HCEC 1CT (cell line): Measurements from ENCODE around the gene OGFOD2.

Experiments used
- DNase-seq: peaks from one replicate; pipeline ENCODE4 v3.0.0-alpha.2; 2017

The OGFOD2 gene

DNA sequence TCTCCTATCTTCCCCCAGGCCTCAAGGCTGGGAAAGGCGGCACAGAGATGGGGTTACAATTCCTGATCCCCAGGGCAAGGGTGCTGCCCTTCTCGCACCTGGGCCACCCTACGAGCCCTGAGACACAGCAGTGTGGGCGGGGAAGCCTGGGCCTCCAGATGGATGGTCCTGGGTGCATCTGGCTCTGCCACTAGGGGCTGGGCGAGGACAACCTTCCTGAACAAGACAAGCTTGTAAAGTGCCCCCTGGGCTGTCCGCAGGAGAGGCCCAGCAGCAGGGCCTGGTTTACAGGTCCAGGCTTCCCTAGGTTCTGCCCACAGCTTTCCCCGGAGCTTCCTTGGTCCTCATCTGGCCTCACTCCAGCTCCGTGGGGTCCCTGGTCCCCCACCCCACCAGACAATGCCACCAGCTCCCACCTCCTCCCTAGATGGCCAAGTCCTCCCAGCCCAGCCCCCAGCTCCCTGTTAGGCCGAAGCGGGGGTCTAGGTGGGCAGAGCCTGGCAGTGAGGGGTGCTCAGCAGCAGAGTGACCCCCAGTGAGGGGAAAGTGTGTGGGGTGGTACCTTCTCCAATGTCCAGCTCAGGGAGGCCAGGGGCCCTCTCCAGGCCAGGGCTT is 14.3 kb downstream of the OGFOD2 start:
- DNase-seq = no peak

DNA sequence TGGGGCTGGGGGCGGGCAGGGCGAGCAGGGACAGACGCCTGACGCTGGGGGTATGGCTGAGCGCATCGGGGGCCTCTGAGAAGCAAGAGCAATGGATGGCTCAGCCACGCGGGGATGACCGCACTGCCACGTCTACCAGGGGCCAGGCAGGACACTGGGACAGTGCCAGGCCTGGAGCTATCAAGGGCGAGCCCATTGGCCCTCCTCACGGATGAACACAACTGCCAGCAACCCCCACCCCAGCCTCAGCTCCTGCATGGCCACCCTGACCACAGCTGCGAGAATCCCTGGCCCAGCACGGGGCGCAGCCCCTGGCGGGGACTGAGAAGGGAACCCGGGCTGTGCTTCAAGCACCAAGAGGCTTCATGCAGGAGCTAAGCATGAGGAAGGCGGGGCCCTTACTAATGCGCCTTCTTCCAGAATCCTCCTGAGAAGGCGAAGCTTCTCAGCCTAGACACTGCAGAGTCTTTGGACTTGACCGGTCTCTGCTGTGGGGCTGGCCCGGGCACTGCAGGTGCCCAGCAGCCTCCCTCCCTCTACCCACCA is 14.9 kb downstream of the OGFOD2 start:
- no peak for DNase-seq

DNA sequence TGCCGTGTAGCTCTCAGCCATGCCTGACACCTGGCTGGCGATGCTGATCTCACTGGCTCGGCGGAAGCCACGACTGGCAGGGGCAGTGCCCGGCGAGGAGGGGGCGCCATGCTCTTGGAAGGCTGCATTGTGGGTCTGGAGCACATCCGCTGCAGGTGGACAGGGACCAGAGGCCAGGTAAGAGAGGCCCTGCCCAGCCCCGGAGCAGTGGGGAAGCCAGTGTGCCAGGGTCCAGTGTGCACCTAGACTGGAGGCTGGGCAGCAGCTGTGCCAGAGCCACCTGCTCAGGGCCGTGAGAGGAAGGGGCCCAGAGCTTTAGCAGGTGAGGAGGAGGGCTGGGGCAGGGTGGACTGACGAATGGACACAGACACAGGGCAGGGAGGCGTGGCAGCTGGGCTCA is 15.5 kb downstream of the OGFOD2 start:
- no peak for DNase-seq

DNA sequence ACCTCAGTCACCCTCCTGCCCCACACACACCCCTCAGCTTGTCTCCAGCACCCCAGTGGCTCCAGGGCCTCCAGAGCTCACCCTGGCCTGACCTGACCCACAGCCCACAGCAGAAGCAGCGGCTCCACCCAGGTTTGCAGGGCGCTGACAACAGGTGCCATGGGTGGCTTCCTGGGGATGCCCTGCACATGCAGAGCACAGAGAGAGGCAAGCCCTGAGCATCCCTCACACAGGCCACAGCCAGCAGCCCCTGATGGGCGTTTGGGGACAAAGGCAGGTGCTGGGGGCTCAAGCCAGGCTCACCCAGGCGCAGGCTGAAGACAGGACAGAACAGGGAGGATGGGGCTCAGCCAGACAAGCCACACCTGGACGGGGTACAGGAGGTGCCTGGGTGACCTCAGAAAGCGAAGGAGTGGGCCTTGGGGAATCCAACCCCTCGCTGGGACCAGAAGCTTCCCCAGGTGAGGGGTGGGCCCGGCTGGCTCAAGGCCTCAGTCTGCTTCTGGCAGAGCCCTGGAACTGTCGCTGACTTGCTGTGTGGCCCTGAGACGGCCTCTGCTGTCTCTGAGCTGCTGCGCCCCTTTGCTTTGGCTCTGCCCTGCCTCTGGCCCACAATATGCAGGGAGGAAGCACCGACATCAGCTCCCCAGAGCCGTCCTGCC is 16.0 kb downstream of the OGFOD2 start:
- DNase-seq = no peak

DNA sequence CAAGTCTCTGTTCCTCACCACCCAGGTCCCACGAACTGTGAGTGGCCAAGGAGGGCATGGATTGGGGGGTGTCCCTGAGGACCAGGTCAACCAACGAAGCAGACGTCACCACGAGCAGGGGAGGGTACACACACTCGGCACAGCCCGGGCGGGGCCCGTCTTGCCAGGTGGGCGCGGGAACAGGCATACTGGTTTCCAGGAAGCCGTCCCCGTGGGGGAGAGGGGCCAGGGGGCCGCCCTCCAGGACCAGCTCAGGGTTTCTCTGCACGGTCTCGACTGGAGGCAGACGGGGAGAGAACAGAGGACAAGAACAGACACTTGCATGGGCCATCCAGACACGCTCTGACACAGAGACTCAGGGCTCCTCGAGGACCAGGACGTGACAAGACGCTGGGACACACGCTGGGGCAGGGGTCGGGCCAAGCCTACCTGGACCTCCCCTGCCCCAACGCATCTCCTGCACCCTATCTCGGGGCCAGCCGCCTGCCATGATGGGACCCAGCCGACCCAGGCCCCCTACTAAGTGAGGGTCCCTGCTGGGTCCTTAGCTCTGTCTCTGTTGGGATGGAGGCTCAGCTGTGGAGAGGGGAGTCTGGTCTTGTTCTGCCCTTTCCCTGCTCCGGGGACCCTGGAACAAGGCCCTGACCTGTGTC is 16.7 kb downstream of the OGFOD2 start:
- no peak for DNase-seq

DNA sequence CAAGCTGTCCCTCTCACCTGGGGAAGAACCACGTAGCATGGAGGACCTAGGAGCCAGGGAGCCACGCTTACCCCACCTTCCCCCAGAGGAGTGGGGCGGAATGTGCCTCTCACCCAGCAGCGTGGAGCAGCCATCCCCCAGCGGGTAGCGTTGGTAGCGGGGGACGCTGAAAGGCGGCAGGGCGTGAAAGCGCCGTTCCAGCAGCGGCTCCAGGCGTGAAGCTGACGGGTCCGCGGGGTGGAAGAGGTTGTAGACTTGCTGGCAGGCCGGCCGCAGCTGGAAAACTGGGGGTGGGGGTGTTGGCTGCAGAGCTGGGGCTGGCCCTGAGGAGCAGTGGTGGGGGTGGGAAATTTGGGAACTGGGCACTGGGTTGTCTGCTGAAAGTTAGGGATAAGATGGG is 17.3 kb downstream of the OGFOD2 start:
- no peak for DNase-seq

DNA sequence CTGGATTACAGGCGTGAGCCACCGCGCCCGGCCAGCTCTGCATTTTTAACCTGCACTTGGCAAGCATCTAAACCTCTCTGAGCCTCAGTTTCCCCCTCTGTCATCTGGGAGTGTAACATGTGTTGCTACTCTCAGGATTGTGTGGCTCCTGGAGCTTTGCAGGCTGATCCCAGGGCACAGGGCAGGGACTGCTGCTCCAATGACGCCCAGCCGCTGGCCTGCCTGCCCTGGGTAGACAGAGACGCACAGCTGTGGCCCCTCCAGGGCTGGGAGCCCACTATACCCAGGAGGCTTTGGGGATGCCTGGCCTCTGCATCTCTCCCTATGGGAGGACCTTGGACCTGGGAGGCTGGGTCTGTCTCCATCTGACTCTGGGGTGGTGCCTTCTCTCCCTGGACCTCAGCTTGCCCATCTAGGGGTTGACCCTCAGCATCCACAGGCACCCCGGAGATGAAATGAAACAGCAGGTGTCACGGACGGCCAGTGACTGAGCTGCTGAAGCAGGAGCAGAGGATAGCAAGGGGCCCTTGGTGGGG is 19.2 kb downstream of the OGFOD2 start:
- no peak for DNase-seq

DNA sequence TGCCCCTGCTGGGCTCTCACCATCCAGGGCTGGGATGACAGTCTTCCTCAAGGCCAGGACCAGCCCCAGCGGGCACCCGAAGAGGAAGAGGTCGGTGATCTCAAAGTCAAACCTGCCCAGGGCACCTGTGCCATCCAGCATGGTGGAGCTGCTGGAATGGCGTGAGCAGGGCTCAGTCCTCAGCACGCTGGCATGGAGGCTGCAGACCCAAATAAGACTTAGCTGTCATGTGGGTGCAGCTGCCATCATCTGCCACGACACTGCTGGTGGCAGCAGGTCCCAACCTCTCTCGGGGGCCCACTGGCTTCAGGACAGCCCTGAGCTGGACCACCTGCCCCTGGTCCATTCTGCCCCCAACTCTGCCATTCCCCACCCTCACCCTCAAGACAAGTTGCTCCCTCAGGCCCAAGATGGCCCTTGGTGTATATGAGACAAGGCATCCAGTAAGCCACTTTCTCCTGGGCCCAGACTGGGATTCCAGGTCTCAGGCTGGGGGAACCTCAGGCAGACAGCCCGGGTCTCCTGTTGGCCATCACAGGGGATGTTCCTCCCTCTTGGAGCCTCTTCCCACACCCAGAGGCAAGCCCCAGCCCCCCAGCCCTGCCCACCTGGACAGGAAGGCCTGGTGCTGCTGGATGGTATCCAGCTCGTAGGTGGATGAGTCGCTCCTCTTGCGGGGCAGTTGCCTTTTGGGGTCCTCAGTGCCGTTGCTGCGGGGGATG is 19.9 kb downstream of the OGFOD2 start:
- DNase-seq = no peak

DNA sequence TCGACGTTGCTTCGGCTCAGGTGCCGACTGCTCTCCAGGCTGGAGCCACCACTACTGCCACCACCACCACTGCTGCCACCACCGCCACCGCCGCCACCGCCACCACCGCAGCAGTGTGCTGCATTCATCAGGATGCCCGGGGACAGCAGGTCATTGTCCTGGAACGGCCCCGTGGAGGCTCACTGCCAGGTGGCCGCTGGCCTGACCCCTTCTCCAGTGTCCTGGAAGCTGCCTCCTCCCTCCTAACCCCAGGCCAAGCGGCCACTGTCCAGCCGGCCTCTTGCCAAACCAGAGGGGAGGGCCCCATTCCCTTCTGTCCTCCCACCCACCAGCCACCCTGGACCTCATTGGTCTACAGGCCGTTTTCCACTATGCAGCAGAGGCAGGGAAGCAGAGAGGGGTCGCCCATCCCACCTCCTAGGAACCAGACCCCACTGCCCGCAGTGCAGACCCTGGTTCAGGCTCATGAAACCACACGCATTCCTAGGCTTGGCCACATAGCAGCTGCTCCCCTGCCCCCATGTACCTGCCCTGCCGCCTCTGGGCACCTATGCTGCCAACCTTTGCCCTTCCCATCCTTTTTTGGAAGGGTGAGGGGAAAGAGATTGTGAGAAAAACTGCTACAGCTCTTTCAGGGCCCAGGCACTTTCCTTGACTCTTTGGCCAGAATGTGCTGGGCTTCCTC is 20.6 kb downstream of the OGFOD2 start:
- no peak for DNase-seq

DNA sequence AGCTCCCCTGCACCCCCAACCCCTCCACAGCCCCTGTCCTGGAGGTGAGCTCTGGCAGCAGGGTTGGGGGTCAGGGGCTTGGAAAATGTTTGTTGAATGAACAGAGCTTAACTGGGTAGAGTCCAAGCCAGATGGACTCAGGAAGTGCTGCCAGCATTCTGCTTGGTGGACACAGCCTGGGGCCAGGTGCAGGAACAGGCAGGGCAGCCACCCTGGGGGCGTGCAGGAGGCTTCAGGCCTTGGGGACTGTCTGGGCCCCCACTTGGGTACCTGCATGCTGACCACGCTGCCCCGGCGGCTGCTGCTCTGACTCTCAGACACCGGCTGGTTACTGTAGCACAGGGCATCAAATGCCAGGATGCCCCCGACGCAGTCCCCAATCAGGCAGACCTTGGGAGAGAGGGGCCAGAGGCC is 21.2 kb downstream of the OGFOD2 start:
- no peak for DNase-seq

DNA sequence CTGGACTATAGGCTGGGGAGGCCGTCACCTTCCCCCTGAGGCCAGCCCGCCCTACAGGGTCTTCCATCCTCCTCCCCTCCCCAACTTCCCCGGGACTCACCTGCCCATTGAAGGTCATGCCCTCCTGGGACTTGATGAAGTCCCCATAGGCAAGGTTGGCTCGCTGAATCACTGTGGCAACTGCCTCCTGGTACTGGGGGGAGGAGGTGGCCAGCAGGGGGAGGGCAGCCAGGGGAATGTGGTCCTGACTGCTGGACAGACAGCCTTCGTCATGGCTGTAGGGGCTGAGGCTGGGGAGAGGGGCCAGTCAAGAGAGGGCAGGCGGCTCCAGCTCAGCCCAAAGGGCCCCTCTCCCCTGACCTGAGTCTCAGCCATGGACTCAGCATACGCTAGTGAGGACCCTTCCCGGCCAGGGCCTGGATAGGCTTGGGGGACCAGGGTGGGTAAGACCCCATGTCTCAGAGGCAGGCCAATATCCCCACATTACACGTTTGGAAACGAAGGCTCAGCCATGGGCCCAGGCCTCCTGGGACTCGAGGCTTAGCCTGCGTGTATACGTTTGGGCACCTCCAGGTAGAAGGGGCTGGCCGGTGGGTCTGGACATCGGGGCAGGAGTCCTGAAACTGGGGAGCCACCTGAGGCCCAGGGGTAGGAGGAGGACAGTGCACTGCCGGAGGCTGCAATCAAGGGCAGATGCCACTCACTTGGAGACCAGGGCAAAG is 21.7 kb downstream of the OGFOD2 start:
- no peak for DNase-seq

DNA sequence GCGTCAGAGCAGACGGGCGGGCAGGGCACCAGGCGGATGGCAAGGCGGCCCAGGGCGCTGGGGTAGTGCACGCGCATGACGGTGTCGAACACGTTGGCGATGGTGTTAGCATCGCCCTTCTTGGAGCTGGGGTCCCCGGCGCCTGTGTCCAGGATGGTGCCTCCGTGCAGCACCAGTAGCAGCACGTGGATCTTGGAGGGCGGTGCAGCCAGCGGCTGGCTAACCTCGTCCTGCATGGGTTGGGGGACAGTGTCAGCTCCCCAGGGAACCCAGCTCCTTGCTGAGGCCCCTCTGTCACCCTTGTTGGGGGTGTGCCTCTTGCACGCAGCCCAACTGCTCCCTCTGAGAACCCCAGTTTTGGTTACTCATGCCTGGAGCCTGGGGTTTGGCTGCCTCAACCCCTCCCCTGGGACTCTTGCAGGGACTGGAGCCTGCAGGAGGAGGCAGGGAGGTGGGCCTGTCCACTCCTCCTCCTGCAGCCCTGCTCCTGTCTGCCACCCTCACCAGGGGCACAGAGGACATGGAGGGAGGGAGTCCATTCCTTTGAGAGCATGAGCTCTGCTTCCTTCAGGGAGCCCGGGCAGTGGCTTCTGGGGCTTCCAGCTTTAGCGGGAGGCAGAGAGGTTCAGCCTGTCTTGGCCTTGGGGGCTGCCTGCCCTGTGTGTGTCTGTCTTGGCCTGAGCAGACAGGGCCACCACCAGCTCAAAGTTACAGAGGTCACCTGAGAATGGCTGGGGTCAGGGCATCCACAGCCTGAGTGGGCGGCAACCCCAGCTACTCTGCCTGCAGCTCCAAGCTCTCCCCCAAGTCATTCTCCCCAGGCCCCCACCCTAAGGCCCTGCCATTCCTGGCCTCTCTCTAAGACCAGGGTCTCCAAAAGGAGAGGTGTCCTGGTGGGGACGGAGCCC is 22.6 kb downstream of the OGFOD2 start:
- no peak for DNase-seq

DNA sequence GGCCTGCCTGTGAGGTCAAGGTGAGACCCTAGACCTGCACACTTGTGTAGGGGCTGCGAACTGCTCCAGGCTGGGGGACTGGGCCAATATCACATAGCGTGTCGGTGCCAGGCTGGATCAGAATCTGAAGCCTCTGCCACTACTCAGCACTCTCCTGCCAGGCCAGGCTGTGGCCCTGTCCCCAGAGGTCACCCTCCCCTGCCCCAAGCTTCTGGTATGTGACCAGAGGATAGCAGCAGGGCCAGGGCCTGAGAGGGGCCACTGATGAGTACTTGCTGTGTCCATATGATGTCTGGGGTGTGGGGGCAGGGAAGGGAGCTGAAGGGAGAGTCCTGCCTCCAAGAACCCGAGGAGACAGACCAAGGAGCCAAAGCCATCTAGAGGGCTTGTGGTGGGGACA is 23.3 kb downstream of the OGFOD2 start:
- no peak for DNase-seq

DNA sequence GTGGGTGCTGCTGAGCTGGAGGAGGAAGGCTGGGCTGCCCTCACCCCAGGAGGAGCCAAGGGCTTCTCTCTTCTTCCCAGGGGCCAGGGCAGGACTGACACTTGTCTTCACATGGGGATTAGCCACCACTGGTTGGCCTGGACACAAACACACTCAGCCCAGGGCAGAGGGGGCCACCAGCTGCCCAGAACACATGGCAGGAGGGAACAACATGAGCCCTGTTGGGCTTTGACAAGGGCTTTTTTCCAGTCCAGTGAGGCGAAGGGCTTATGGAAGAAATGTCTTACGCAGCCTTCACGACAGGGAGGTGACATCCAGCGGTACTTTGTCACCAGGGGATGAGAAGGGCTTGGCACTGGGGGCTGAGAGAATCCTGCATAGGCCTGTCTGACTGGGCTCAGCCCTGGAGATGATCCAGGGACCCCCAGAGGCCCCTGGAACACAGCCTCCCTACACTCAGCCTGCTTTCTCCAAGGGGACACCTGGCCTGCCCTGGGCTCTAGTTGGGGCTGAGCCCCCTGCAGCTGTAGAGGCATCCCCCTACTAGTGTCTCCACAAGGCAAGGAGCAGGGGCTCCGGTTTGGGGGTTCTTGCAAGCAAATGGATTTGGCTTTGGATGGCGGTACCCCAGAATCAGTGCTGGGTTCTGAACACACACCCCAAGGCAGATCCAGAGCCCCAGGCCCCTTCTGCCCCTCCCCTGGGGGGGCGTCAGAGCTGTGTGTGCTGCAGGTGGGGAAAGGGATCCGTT is 24.3 kb downstream of the OGFOD2 start:
- no peak for DNase-seq

DNA sequence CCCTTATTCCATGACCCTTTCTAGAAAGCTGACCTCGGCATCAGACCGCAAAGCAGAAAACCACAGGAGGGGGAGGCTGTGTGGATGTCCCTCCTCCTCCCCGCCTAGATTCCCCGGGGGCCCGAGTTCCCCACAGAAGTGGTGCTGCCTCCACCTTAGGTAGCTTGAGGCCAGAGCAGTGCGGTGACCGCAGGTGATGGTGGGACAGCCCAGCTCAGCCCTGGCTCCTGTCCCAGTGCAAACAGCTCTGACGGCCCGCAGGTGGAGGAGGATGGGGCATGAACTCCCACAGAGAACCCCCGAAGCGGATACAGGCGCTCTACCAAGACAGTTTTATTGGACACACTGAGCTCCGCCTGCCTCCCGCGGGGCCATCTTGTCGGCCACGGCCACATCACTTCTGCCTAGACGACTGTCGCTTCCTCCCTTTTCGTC is 25.0 kb downstream of the OGFOD2 start:
- DNase-seq = no peak

DNA sequence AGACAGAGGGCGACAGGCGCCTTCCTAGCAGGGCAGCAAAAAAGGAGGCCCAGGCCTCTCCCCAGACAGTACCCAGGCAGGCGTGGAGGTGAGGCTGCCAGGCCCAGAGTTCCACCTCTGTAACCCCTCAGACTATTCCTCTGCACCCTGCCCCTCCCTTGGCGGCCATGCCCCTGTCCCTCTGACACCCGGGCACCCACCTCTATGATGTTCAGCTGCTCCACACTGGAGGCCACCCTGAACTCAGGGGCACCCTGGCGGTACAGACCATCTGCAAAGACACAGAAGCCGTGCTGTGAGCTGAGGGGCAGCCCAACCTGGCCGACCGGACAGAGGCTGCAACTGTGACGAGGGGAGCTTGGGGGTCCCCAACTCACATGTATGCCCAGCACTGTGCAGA is 25.5 kb downstream of the OGFOD2 start:
- no peak for DNase-seq

DNA sequence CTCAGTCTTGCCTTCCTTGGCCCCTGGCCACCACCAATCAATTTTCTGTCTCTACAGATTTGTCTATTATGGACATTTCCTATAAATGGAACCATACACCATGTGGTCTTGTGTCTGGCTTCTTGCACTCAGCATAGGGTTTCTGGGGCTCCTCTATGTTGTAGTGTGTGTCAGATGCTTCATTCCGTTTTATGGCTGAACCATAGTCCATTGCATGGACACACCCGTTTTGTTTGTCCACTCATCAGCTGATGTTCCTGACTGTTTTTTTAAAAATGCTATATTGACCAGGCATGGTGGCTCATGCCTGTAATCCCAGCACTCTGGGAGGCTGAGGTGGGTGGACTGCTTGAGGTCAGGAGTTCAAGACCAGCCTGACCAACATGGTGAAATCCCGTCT is 26.4 kb downstream of the OGFOD2 start:
- no peak for DNase-seq

DNA sequence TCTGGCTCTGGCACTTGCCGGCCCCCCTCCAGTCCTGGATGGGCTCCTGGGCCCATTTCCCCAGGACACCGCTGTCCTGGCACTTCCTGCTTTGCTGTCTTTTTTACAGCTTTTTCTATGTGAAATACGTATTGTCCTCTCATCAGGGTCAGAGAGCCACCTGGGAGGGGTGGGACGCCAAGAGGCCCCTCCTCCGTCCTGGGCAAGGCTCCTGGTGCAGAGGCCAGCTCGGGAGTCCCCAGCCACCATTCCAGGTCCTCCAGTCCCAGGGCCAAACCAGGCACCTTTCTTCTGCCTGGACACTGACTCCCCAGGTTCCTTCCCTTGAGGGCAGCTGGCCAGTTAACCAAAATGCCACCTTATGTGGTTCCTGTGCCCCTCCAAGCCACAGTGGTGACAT is 28.2 kb downstream of the OGFOD2 start:
- no peak for DNase-seq

DNA sequence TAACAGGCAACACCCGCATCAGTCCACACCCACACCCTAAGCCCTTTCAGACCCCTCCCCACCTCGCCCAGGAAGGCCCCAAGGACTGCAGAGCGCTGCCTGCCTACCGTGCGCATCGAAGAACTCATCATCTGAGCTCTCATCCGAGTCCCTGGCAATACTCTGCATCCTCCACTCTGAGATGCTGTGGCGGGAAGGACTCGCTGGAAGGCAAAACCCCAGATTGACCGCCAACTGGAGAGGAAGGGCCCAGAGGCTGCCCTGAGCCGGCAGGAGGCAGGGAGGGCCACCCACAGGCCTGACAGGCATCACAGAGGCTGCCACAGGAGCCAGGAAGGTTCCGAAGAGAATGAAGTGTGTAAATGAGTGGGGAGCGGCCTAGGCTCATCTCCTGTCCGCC is 29.2 kb downstream of the OGFOD2 start:
- DNase-seq = no peak

DNA sequence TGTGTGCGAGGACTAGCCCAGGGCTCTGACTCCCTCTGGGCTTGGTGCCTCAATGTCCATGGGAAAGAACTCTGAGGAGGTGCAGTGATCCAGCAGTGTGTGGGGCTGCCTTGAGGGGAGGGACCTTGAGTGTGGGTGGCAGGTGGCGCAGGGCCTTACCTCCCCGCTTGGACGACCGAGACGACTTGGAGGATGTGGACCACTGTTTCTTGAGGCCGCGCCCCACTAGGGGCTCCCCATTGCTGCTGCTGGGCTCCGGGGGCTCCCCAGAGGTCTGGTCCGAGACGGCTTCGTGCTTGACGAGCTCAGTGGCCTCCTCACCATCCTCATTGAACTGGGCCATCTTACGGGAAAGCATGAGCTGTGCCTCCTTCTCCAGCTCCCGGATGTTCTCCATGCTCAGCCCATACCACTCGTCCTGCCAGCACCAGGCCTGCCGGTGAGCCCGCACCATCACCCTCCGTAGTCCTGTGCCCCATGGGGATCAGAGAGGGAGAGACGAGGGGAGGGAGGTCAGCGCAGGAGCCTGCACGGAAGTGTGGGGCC is 30.1 kb downstream of the OGFOD2 start:
- DNase-seq = no peak
